A549 (cell line): Measurements from ENCODE around the gene HOXC13. TPM values are rescaled to one million over a fixed set of nuclear protein-coding genes. Genes with fewer than 3 reads are reported as not detected.

ENCODE experiments used
- ATAC-seq, 2 experiments: fragments of 200-7000 bp in 1 of 2; fragments of >200 bp in 1 of 2; cut with Nextera tagmentation in 1 of 2; cut with Tn5 transposase in 1 of 2; 3 replicates each; pipeline versions ENCODE4 v1.8.0 to v1.9.1; 2018 to 2020; ENCODE audit warnings: mild to moderate bottlenecking in 1 of 2, moderate library complexity in 1 of 2
- CTCF ChIA-PET: fragments of 300-600 bp; sonication (Branson Sonifier 250); formaldehyde crosslinking; extraction: SDS; loops from one replicate; lab custom pipeline; 2021; ENCODE audit warnings: antibody characterized with exemption, inconsistent platforms; lab: Yijun Ruan, JAX
- POLR2A ChIA-PET: fragments of 350-600 bp; formaldehyde crosslinking; extraction: SDS; loops from one replicate; lab custom pipeline; 2021; ENCODE audit warnings: antibody characterized with exemption, inconsistent platforms; lab: Yijun Ruan, JAX
- DNase-seq, 2 experiments: peaks; one replicate each; pipeline versions ENCODE4 v3.0.0 to v3.0.0-alpha.2; 2011 to 2016; ENCODE audit warnings: low read depth in 1 of 2, low spot score in 1 of 2
- FAIRE-seq: peaks from 2 replicates; lab custom pipeline; 2011; peaks lifted over from hg19 to GRCh38; lab: Jason Lieb, UNC
- H3K27ac ChIP-seq, 2 experiments: fragments of >200 bp; sonication (Bioruptor Twin); formaldehyde crosslinking; 3 replicates each; pipeline ENCODE4 v1.5.1; 2016 to 2017
- H3K4me1 ChIP-seq: fragments of >200 bp; sonication (Bioruptor Twin); formaldehyde crosslinking; 3 replicates; pipeline ENCODE4 v1.6.1; 2016
- H3K4me2 ChIP-seq: fragments of >200 bp; sonication (Bioruptor Twin); formaldehyde crosslinking; 3 replicates; pipeline ENCODE4 v1.6.1; 2016
- H3K4me3 ChIP-seq: fragments of >200 bp; sonication (Bioruptor Twin); formaldehyde crosslinking; 3 replicates; pipeline ENCODE4 v1.5.1; 2016
- H3K9me3 ChIP-seq: fragments of >200 bp; sonication (Bioruptor Twin); formaldehyde crosslinking; 3 replicates; pipeline ENCODE4 v1.6.1; 2016
- ATOH8 ChIP-seq: fragments of 250-450 bp; sonication (Bioruptor Pico); IDR thresholded peaks from 2 replicates; pipeline ENCODE4 v1.5.0; 2020; ENCODE audit warnings: low read depth, mild to moderate bottlenecking, moderate library complexity
- BHLHE40 ChIP-seq: IDR thresholded peaks from 2 replicates; pipeline ENCODE4 v1.6.1; 2012; ENCODE audit warnings: low read depth, low read length, inconsistent platforms
- CBX2 ChIP-seq: fragments of 200-600 bp; sonication (generic); IDR thresholded peaks from 2 replicates; pipeline ENCODE4 v1.6.1; 2016; ENCODE audit warnings: low read depth, mild to moderate bottlenecking, borderline replicate concordance
- CBX8 ChIP-seq: fragments of 200-600 bp; sonication (generic); IDR thresholded peaks from 2 replicates; pipeline ENCODE4 v1.6.1; 2016
- CHD2 ChIP-seq: fragments of 150-350 bp; IDR thresholded peaks from 2 replicates; pipeline ENCODE4 v1.6.1; 2014; ENCODE audit warnings: low read length; ENCODE audit not compliant: partially characterized antibody
- EHMT2 ChIP-seq: fragments of 200-600 bp; sonication (generic); IDR thresholded peaks from 2 replicates; pipeline ENCODE4 v1.6.1; 2016; ENCODE audit warnings: antibody characterized with exemption, low read depth, mild to moderate bottlenecking, moderate library complexity
- EP300 ChIP-seq, 2 experiments: fragments of >200 bp; sonication (Bioruptor Twin); formaldehyde crosslinking; IDR thresholded peaks; 2 replicates in 1 of 2; 3 replicates in 1 of 2; pipeline ENCODE4 v1.6.1; 2016 to 2017
- ESRRA ChIP-seq: fragments of 150-350 bp; IDR thresholded peaks from 2 replicates; pipeline ENCODE4 v1.6.1; 2014; ENCODE audit warnings: mild to moderate bottlenecking, low read length, borderline replicate concordance
- GATA3 ChIP-seq: IDR thresholded peaks from 2 replicates; pipeline ENCODE4 v1.6.1; 2012; ENCODE audit warnings: borderline replicate concordance
- HOXA7 ChIP-seq: fragments of 250-450 bp; sonication (Bioruptor Pico); IDR thresholded peaks from 2 replicates; pipeline ENCODE4 v1.5.0; 2020; ENCODE audit warnings: mild to moderate bottlenecking, moderate library complexity
- JUNB ChIP-seq: fragments of >200 bp; sonication (Bioruptor Twin); formaldehyde crosslinking; IDR thresholded peaks from 2 replicates; pipeline ENCODE4 v1.6.1; 2016
- MAZ ChIP-seq: fragments of 150-350 bp; IDR thresholded peaks from 2 replicates; pipeline ENCODE4 v1.6.1; 2014; ENCODE audit warnings: antibody characterized with exemption, low read depth, low read length, borderline replicate concordance
- NFE2L2 ChIP-seq: fragments of 150-350 bp; conservative IDR thresholded peaks from 2 replicates; pipeline ENCODE4 v1.6.1; 2014; ENCODE audit warnings: low read length
- PBX3 ChIP-seq: IDR thresholded peaks from 2 replicates; pipeline ENCODE4 v1.6.1; 2012
- PHF8 ChIP-seq: fragments of 200-600 bp; sonication (generic); IDR thresholded peaks from 2 replicates; pipeline ENCODE4 v1.6.1; 2016; ENCODE audit warnings: low read depth, mild to moderate bottlenecking, antibody characterized with exemption, moderate library complexity, borderline replicate concordance
- POLR2A ChIP-seq: IDR thresholded peaks from 2 replicates; pipeline ENCODE4 v1.6.1; 2012; ENCODE audit warnings: mild to moderate bottlenecking, low read length
- RAD21 ChIP-seq, 2 experiments: fragments of >200 bp in 1 of 2; sonication (Bioruptor Twin) in 1 of 2; formaldehyde crosslinking in 1 of 2; IDR thresholded peaks in 1 of 2; conservative IDR thresholded peaks in 1 of 2; 2 replicates in 1 of 2; 3 replicates in 1 of 2; pipeline ENCODE4 v1.6.1; 2012 to 2018; ENCODE audit warnings: inconsistent platforms in 1 of 2
- RARB ChIP-seq: fragments of 250-450 bp; sonication (Bioruptor Pico); IDR thresholded peaks from 2 replicates; pipeline ENCODE4 v1.8.0; 2021; ENCODE audit warnings: mild to moderate bottlenecking, moderate library complexity
- RFX5 ChIP-seq: fragments of 450-650 bp; IDR thresholded peaks from 2 replicates; pipeline ENCODE4 v1.7.1; 2014; ENCODE audit warnings: antibody characterized with exemption, mild to moderate bottlenecking, moderate library complexity
- USF2 ChIP-seq: fragments of 450-650 bp; IDR thresholded peaks from 2 replicates; pipeline ENCODE4 v1.6.1; 2014; ENCODE audit warnings: antibody characterized with exemption
- ZNF302 ChIP-seq: fragments of 250-450 bp; sonication (Bioruptor Pico); IDR thresholded peaks from 2 replicates; pipeline ENCODE4 v1.9.0; 2021; ENCODE audit warnings: inconsistent platforms, mild to moderate bottlenecking, moderate library complexity
- WGBS: methylation state at CpG from one replicate; pipeline ENCODE4 v1.1.6; 2017; ENCODE audit errors: missing lambda C conversion rate; 5-methylcytosine and 5-hydroxymethylcytosine counted together
- polyA plus RNA-seq, 4 experiments: library from polyadenylated mRNA; depleted of rRNA in 3 of 4; stranded (reverse); fragments of >200 nt; fragmentation: RNase III in 1 of 4; extraction: RNeasy Plus Mini Kit Qiagen cat#74134 plus additional on column Dnase treatment in 1 of 4; gene quantifications; 2 replicates in 3 of 4; 3 replicates in 1 of 4; pipeline ENCODE4 v1.2.3, GENCODE V29; 2011 to 2017

HOXC13 gene
- polyA plus RNA-seq, 2 of the 4 experiments (the other 2 are of a cell fraction), result 3.9 to 6.5 TPM

- Histone ChIP-seq H3K27ac (peak overlapping the region; percentile 17 to 33; a peak in 3 of 6 replicates), H3K4me2 (peak overlapping the region; percentile 53)
These were observed 40.1 kb downstream of the HOXC13 start for GRCh38 chr12:53978477-53979356.

GRCh38 chr12:53980104-53980801, 41.6 kb downstream of the HOXC13 start:
- FAIRE-seq, result no peak
- no peak overlapping the region for H3K27ac ChIP-seq
- TF ChIP-seq GATA3 (no peak), ATOH8 (CRISPR knock-in tag) (no peak), JUNB (no peak), POLR2A (no peak), RFX5 (no peak), EHMT2 (no peak), MAZ (no peak), RAD21 (conservative IDR thresholded peaks at IDR 0.05 in 1 of 2, IDR thresholded peaks at IDR 0.05 in 1 of 2) (no peak), USF2 (no peak), ZNF302 (CRISPR knock-in tag) (no peak)
- TF ChIP-seq, all 56 proteins: peak for 0
- ChIA-PET POLR2A (no interaction called here), CTCF (interaction anchor here (1.4 to 1.6 kb wide), 2 partner anchors 228 to 230 kb away, joined by 3 to 5 read pairs; no protein-coding TSS in a partner anchor)
- DNase-seq (no peak), ATAC-seq (no peak)
- H3K4me2 ChIP-seq, result no peak overlapping the region
- no peaks in the 10 kb centered on the region for H3K9me3 ChIP-seq
- no peak overlapping the region for H3K4me3 ChIP-seq
- WGBS, result 94% methylated on average over 7 of the region's 7 CpGs
- peaks cover 27% of the 10 kb centered on the region for H3K4me1 ChIP-seq

More at GRCh38 chr12:53978477-53979356, 40.1 kb downstream of the HOXC13 start:
- Histone ChIP-seq H3K4me3 (no peak overlapping the region), H3K9me3 (no peaks in the 10 kb centered on the region), H3K4me1 (peaks cover 27% of the 10 kb centered on the region)
- FAIRE-seq (no peak), DNase-seq (peak in 1 of 2 experiments; percentile 62), ATAC-seq (peak in 1 of 2 experiments; percentile 43; a peak in 3 of 6 replicates)
- 42% methylated on average over 15 of the region's 15 CpGs for WGBS
- ChIA-PET CTCF (interaction anchor here (0.7 to 1.0 kb wide), 2 partner anchors 20 to 191 kb away, joined by 3 read pairs; no protein-coding TSS in a partner anchor), POLR2A (no interaction called here)
- TF ChIP-seq ESRRA, result no peak
- TF ChIP-seq BHLHE40, result peak; percentile 27; the same call in 1 of the 2 replicates
- no peak for TF ChIP-seq CBX2

GRCh38 chr12:53980802-53981496, 42.3 kb downstream of the HOXC13 start:
- no peaks in the 10 kb centered on the region for H3K9me3 ChIP-seq
- peaks cover 32% of the 10 kb centered on the region for H3K4me1 ChIP-seq
- POLR2A ChIA-PET, result no interaction called here
- H3K4me2 ChIP-seq, result no peak overlapping the region
- no peak for TF ChIP-seq RARB (CRISPR knock-in tag)
- no peak for TF ChIP-seq NFE2L2
- TF ChIP-seq CHD2, result no peak
- no peak for TF ChIP-seq PBX3
- no peak for TF ChIP-seq HOXA7 (CRISPR knock-in tag)
- TF ChIP-seq PHF8, result no peak
- no peak for TF ChIP-seq ATOH8 (CRISPR knock-in tag)
- TF ChIP-seq EP300 (IDR thresholded peaks at IDR 0.05), result no peak
- no peak for TF ChIP-seq CBX8
- no peak overlapping the region for H3K4me3 ChIP-seq
- CTCF ChIA-PET, result interaction anchor here (1.1 to 1.6 kb wide), 3 partner anchors 227 to 234 kb away, joined by 3 to 5 read pairs (median 3); no protein-coding TSS in a partner anchor
- DNase-seq, result no peak
- FAIRE-seq, result no peak
- no peak for ATAC-seq
- no peak overlapping the region for H3K27ac ChIP-seq
- 79% methylated on average over 15 of the region's 15 CpGs for WGBS
